Trophoblast cell (in vitro differentiated cells and primary cell): ENCODE measurements around the gene FARSA.
"Not testable (repeated sequence)": the region's sequence is repeated elsewhere in the genome, so short reads cannot be mapped to it uniquely, and the experiment has no call there.

Source experiments
- DNase-seq, 2 donors: peaks; one replicate each; pipeline ENCODE4 v3.0.0-alpha.2; 2016
- H2AFZ ChIP-seq: 2 replicates; pipeline ENCODE4 v1.6.1; 2013; ENCODE audit warnings: low read length, moderate library complexity, mild to moderate bottlenecking; ENCODE audit not compliant: insufficient read depth, poor library complexity
- H2AK5ac ChIP-seq: 2 replicates; pipeline ENCODE4 v1.6.1; 2013; ENCODE audit warnings: mild to moderate bottlenecking, low read length
- H2BK120ac ChIP-seq: 2 replicates; pipeline ENCODE4 v1.6.1; 2013; ENCODE audit warnings: low read length, mild to moderate bottlenecking, moderate library complexity; ENCODE audit not compliant: insufficient read depth, poor library complexity
- H2BK12ac ChIP-seq: 2 replicates; pipeline ENCODE4 v1.6.1; 2013; ENCODE audit warnings: mild to moderate bottlenecking, low read length, moderate library complexity
- H2BK5ac ChIP-seq: 2 replicates; pipeline ENCODE4 v1.6.1; 2013; ENCODE audit warnings: low read length, low read depth, moderate library complexity, mild to moderate bottlenecking; ENCODE audit not compliant: poor library complexity
- H3K14ac ChIP-seq: 2 replicates; pipeline ENCODE4 v1.6.1; 2013; ENCODE audit warnings: mild to moderate bottlenecking, low read length
- H3K18ac ChIP-seq: 2 replicates; pipeline ENCODE4 v1.6.1; 2013; ENCODE audit warnings: mild to moderate bottlenecking, low read length
- H3K23ac ChIP-seq: 2 replicates; pipeline ENCODE4 v1.6.1; 2013; ENCODE audit warnings: low read length
- H3K27ac ChIP-seq: 2 replicates; pipeline ENCODE4 v1.5.1; 2013; ENCODE audit warnings: low read depth, mild to moderate bottlenecking, inconsistent platforms, low read length, moderate library complexity
- H3K27me3 ChIP-seq: 2 replicates; pipeline ENCODE4 v1.6.1; 2013; ENCODE audit warnings: inconsistent platforms, mild to moderate bottlenecking, low read length, moderate library complexity; ENCODE audit not compliant: insufficient read depth
- H3K36me3 ChIP-seq, 2 experiments: 1 replicate in 1 of 2; 2 replicates in 1 of 2; pipeline ENCODE4 v1.6.1; 2013; ENCODE audit warnings: low read length in 2 of 2, mild to moderate bottlenecking in 2 of 2, moderate library complexity in 1 of 2; ENCODE audit not compliant: insufficient read depth in 2 of 2, control insufficient read depth in 1 of 2
- H3K4ac ChIP-seq: 2 replicates; pipeline ENCODE4 v1.6.1; 2013; ENCODE audit warnings: low read depth, mild to moderate bottlenecking, low read length, moderate library complexity
- H3K4me1 ChIP-seq, 2 experiments: 1 replicate in 1 of 2; 2 replicates in 1 of 2; pipeline ENCODE4 v1.6.1; 2013; ENCODE audit warnings: low read length in 2 of 2, mild to moderate bottlenecking in 2 of 2, moderate library complexity in 1 of 2; ENCODE audit not compliant: insufficient read depth in 2 of 2, control insufficient read depth in 1 of 2
- H3K4me2 ChIP-seq: 2 replicates; pipeline ENCODE4 v1.6.1; 2013; ENCODE audit warnings: inconsistent platforms, mild to moderate bottlenecking, low read length, moderate library complexity
- H3K4me3 ChIP-seq: 2 replicates; pipeline ENCODE4 v1.5.1; 2013; ENCODE audit warnings: mild to moderate bottlenecking, low read depth, low read length, inconsistent platforms
- H3K79me1 ChIP-seq: one replicate; pipeline ENCODE4 v1.6.1; 2013; ENCODE audit warnings: low read length
- H3K79me2 ChIP-seq: 2 replicates; pipeline ENCODE4 v1.6.1; 2013; ENCODE audit warnings: low read length, mild to moderate bottlenecking; ENCODE audit not compliant: control insufficient read depth, insufficient read depth, poor library complexity
- H3K9ac ChIP-seq: 2 replicates; pipeline ENCODE4 v1.6.1; 2013; ENCODE audit warnings: mild to moderate bottlenecking, low read length
- H3K9me3 ChIP-seq: 2 replicates; pipeline ENCODE4 v1.6.1; 2013; ENCODE audit warnings: low read depth, mild to moderate bottlenecking, control low read depth, inconsistent platforms, low read length; ENCODE audit not compliant: insufficient read depth
- H4K12ac ChIP-seq: 2 replicates; pipeline ENCODE4 v1.6.1; 2013; ENCODE audit warnings: low read depth, mild to moderate bottlenecking, low read length, moderate library complexity
- H4K8ac ChIP-seq: 2 replicates; pipeline ENCODE4 v1.6.1; 2013; ENCODE audit warnings: low read depth, mild to moderate bottlenecking, low read length, moderate library complexity
- H4K91ac ChIP-seq: one replicate; pipeline ENCODE4 v1.6.1; 2013; ENCODE audit warnings: low read depth, mild to moderate bottlenecking, low read length, moderate library complexity
- WGBS: extraction: QIAGEN DNeasy Blood & Tissue Kit; methylation state at CpG from one replicate; pipeline ENCODE4 v1.1.7; 2013; ENCODE audit warnings: missing lambda C conversion rate; ENCODE audit not compliant: insufficient read length, insufficient coverage; ENCODE audit errors: extremely low coverage; 5-methylcytosine and 5-hydroxymethylcytosine counted together

The FARSA gene

DNA sequence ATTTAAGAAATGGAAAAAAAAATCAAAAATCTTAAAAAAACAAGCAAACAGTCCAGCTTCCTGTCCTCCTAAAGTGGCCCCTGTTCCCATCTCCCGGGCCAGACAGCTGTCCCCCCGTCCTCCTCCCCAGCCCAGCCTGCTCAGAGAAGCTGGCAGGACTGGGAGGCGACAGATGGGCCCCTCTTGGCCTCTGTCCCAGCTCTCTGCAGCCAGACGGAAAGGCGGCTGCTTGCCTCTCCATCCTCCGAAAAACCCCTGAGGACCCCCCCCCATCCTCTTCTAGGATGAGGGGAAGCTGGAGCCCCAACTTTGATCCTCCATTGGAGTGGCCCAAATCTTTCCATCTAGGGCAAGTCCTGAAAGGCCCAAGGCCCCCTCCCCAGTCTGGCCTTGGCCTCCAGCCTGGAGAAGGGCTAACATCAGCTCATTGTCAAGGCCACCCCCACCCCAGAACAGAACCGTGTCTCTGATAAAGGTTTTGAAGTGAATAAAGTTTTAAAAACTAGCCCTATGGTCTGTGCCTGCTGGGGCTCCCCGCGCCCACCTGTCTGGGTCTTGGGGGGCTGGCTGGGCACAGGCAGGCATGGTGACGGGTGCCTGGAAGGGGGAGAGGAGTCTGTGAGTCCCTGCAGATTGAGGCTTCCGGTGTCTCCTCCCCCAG, 19.8 kb upstream of the FARSA start:
- no peak overlapping the region for H3K18ac ChIP-seq
- peaks cover 4 to 7% of the 10 kb centered on the region in 2 experiments for H3K4me1 ChIP-seq

DNA sequence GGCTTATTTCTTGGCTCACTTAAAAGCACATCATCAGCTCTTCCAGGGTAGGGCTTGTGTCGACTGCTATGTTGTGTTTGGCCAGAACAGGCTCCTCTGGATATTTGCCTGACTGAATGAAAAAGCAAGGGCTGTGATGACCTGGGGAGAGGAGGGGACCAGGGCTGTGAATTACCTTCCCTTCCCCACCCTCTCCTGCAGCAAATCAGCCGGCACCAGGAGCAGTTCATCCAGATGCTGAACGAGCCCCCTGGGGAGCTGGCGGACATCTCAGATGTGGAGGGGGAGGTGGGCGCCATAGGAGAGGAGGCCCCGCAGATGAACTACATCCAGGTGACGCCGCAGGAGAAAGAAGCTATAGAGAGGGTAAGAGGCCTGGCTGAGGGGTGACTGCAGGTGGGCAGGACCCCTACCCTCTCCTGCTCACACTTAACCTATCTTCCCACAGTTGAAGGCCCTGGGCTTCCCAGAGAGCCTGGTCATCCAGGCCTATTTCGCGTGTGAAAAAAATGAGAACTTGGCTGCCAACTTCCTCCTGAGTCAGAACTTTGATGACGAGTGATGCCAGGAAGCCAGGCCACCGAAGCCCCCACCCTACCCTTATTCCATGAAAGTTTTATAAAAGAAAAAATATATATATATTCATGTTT, 19.1 kb upstream of the FARSA start:
- Histone ChIP-seq H2BK120ac (no peak overlapping the region), H3K9ac (no peak overlapping the region), H4K12ac (no peak overlapping the region), H3K79me2 (peaks cover 5% of the 10 kb centered on the region), H3K27me3 (no peaks in the 10 kb centered on the region), H3K4me2 (no peak overlapping the region), H3K36me3 (peaks cover 65 to 69% of the 10 kb centered on the region in 2 experiments), H2BK12ac (no peak overlapping the region), H4K91ac (no peak overlapping the region), H3K18ac (no peak overlapping the region), H3K79me1 (peaks cover 6% of the 10 kb centered on the region), H2BK5ac (no peak overlapping the region), H3K23ac (no peak overlapping the region), H4K8ac (no peak overlapping the region), H3K4me3 (no peak overlapping the region), H3K9me3 (peaks cover 5% of the 10 kb centered on the region), H3K4me1 (peaks cover 4 to 7% of the 10 kb centered on the region in 2 experiments), H3K27ac (no peak overlapping the region), H3K14ac (no peak overlapping the region), H3K4ac (no peak overlapping the region), H2AK5ac (no peak overlapping the region), H2AFZ (no peak overlapping the region)
- WGBS, result no CpG with 5 or more reads among the region's 12 CpGs
- peak in 1 of 2 donors; percentile 28 for DNase-seq

More for the DNA sequence above, 19.8 kb upstream of the FARSA start:
- Histone ChIP-seq H2BK120ac (no peak overlapping the region), H2AK5ac (no peak overlapping the region), H3K4me3 (no peak overlapping the region), H4K8ac (no peak overlapping the region), H2AFZ (no peak overlapping the region), H3K9ac (no peak overlapping the region), H3K9me3 (peaks cover 5% of the 10 kb centered on the region), H2BK5ac (no peak overlapping the region), H3K4me2 (no peak overlapping the region), H3K79me1 (peaks cover 6% of the 10 kb centered on the region), H3K36me3 (peaks cover 58 to 62% of the 10 kb centered on the region in 2 experiments), H3K14ac (no peak overlapping the region), H3K23ac (no peak overlapping the region), H2BK12ac (no peak overlapping the region), H4K91ac (no peak overlapping the region), H3K27ac (no peak overlapping the region), H3K4ac (no peak overlapping the region), H4K12ac (no peak overlapping the region), H3K79me2 (peaks cover 5% of the 10 kb centered on the region), H3K27me3 (no peaks in the 10 kb centered on the region)
- no CpG with 5 or more reads among the region's 11 CpGs for WGBS
- no peak for DNase-seq

DNA sequence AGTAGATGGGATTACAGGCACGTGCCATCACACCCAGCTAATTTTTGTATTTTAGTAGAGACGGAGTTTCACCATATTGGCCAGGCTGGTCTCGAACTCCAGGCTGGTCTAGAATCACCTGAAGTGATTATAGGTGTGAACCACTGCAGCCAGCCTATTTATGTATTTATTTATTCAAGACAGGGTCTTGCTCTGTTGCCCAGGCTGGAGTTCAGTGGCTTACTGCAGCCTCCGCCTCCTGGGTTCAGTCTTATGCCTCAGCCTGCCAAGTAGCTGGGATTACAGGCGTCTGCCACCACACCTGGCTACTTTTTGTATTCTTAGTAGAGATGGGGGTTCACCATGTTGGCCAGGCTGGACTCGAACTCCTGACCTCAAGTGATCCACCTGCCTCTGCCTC, 18.5 kb upstream of the FARSA start:
- H2AK5ac ChIP-seq, H3K9ac ChIP-seq, H3K4ac ChIP-seq, H3K18ac ChIP-seq, H3K9me3 ChIP-seq, H2BK5ac ChIP-seq, H3K23ac ChIP-seq, H2AFZ ChIP-seq, H3K27me3 ChIP-seq, H2BK120ac ChIP-seq, H3K79me2 ChIP-seq, DNase-seq, H3K14ac ChIP-seq, H2BK12ac ChIP-seq, H3K4me3 ChIP-seq, H3K27ac ChIP-seq, H4K12ac ChIP-seq, H3K79me1 ChIP-seq, H3K4me2 ChIP-seq, H3K4me1 ChIP-seq, H4K8ac ChIP-seq, H4K91ac ChIP-seq: not testable (repeated sequence)
- peaks cover 65 to 70% of the 10 kb centered on the region in 2 experiments for H3K36me3 ChIP-seq
- WGBS, result no CpG with 5 or more reads among the region's 6 CpGs

DNA sequence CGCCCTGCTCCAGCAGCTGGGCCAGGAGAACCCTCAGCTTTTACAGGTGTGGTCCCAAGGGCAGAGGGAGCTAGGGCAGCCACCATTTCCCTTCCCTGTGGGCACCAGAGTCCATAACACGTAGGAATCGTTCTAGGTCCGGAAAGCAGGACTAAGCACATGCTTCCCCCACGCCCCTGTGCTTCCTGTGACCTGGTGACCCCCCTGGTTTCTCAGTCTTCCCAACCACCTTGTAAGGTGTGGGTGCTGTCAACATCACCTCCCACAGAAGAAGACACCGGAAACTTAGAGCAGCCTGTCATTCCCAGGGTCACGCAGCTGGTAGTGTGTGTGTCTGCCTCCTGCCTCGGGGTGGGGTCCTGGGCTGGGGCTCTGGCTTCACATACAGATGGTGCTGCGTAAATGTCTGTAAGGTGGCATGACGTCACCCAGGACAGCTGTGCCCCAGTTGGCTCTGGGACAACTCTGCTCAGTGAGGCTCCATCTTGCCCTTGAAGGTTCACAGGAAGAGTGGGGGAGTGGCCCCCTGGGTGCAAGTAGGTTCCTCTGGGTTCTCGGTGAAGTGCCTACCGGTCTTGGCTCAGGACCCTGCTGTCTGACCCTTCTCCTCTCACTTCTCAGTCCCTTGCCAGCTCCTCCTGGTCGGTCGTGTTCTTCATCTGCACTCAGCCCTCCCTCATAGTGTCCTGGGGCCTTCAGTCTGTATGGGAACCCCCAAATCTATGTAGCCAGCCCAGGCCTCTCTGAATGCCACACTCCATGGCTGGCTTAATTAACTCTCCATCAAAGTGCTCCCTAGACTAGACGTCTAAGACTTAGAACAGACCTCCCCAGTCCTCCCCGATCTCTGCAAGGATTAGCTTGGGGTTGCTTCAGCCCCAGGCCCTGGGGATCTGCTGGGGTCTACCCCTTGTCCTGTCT, 16.1 kb upstream of the FARSA start:
- H3K18ac ChIP-seq, result no peak overlapping the region
- DNase-seq, result no peak
- no peak overlapping the region for H4K12ac ChIP-seq
- no peak overlapping the region for H2AFZ ChIP-seq
- no peak overlapping the region for H4K91ac ChIP-seq
- no peak overlapping the region for H3K9ac ChIP-seq
- H3K27me3 ChIP-seq, result no peaks in the 10 kb centered on the region
- no peak overlapping the region for H2BK5ac ChIP-seq
- H3K4ac ChIP-seq, result no peak overlapping the region
- H2AK5ac ChIP-seq, result no peak overlapping the region
- H3K4me3 ChIP-seq, result no peak overlapping the region
- no CpG with 5 or more reads among the region's 16 CpGs for WGBS
- peaks cover 66 to 69% of the 10 kb centered on the region in 2 experiments for H3K36me3 ChIP-seq
- peaks cover 8% of the 10 kb centered on the region for H3K79me1 ChIP-seq
- peaks cover 4% of the 10 kb centered on the region for H3K79me2 ChIP-seq
- H3K4me2 ChIP-seq, result no peak overlapping the region
- no peak overlapping the region for H2BK12ac ChIP-seq
- no peak overlapping the region for H3K27ac ChIP-seq
- H3K4me1 ChIP-seq, result peaks cover 0 to 2% of the 10 kb centered on the region in 2 experiments
- no peak overlapping the region for H3K23ac ChIP-seq
- no peak overlapping the region for H3K14ac ChIP-seq
- H2BK120ac ChIP-seq, result no peak overlapping the region
- H3K9me3 ChIP-seq, result peaks cover 2% of the 10 kb centered on the region
- H4K8ac ChIP-seq, result no peak overlapping the region
